ENCODE measurements around the gene AIFM3. TPM values are rescaled to one million over a fixed set of nuclear protein-coding genes. Genes with fewer than 3 reads are reported as not detected.

The AIFM3 gene
- polyA plus RNA-seq, 1 donor from 2014 or later, result 1.1 TPM

GRCh38 chr22:21009638-21010425, 42.8 kb downstream of the AIFM3 start:
- H3K27me3 ChIP-seq (ENCODE audit: insufficient read depth, low read depth, low read length), result no peaks in the 10 kb centered on the region
- H3K36me3 ChIP-seq (ENCODE audit: insufficient read depth, low read length), result peaks cover 3% of the 10 kb centered on the region
- no peak overlapping the region for H2AFZ ChIP-seq (ENCODE audit: low read depth, low read length)
- no peak for TF ChIP-seq SMC3 (conservative IDR thresholded peaks at IDR 0.05; ENCODE audit: poor library complexity)
- no peaks in the 10 kb centered on the region for H3K9me3 ChIP-seq (ENCODE audit: low read length)
- H3K27ac ChIP-seq (ENCODE audit: low read length), result no peak overlapping the region
- H3K79me2 ChIP-seq (replicated peaks; ENCODE audit: insufficient read depth, low read length), result peaks cover 22% of the 10 kb centered on the region
- no peaks in the 10 kb centered on the region for H3K9me2 ChIP-seq (ENCODE audit: insufficient read depth, low read length)
- no peak overlapping the region for H3K9ac ChIP-seq (ENCODE audit: low read length)
- H3F3A ChIP-seq (ENCODE audit: insufficient read depth, low read length, poor library complexity, severe bottlenecking), result peaks cover 3% of the 10 kb centered on the region
- H3K4me3 ChIP-seq (ENCODE audit: low read length), result no peak overlapping the region
- no peaks in the 10 kb centered on the region for H4K20me1 ChIP-seq (ENCODE audit: insufficient read depth)
- H3K4me2 ChIP-seq (ENCODE audit: low read length), result no peak overlapping the region

- H3K4me2 ChIP-seq (ENCODE audit: low read length), result no peak overlapping the region
- H4K20me1 ChIP-seq (ENCODE audit: insufficient read depth), result no peaks in the 10 kb centered on the region
- no peaks in the 10 kb centered on the region for H3K9me3 ChIP-seq (ENCODE audit: low read length)
- peaks cover 22% of the 10 kb centered on the region for H3K79me2 ChIP-seq (replicated peaks; ENCODE audit: insufficient read depth, low read length)
- no peak overlapping the region for H3K9ac ChIP-seq (ENCODE audit: low read length)
- no peak overlapping the region for H2AFZ ChIP-seq (ENCODE audit: low read depth, low read length)
- peaks cover 3% of the 10 kb centered on the region for H3F3A ChIP-seq (ENCODE audit: insufficient read depth, low read length, poor library complexity, severe bottlenecking)
- H3K27me3 ChIP-seq (ENCODE audit: insufficient read depth, low read depth, low read length), result no peaks in the 10 kb centered on the region
- H3K27ac ChIP-seq (ENCODE audit: low read length), result no peak overlapping the region
- TF ChIP-seq SMC3 (conservative IDR thresholded peaks at IDR 0.05; ENCODE audit: poor library complexity) (no peak), CTCF (IDR thresholded peaks at IDR 0.05; ENCODE audit: poor library complexity, severe bottlenecking) (no peak), MXI1 (conservative IDR thresholded peaks at IDR 0.05; ENCODE audit: poor library complexity, severe bottlenecking) (no peak), EP300 (conservative IDR thresholded peaks at IDR 0.05; ENCODE audit: poor library complexity, severe bottlenecking) (no peak), REST (IDR thresholded peaks at IDR 0.05; ENCODE audit: borderline replicate concordance) (no peak), POLR2AphosphoS5 (IDR thresholded peaks at IDR 0.05) (no peak)
- no peak overlapping the region for H3K4me3 ChIP-seq (ENCODE audit: low read length)
- H3K9me2 ChIP-seq (ENCODE audit: insufficient read depth, low read length), result no peaks in the 10 kb centered on the region
- peaks cover 3% of the 10 kb centered on the region for H3K36me3 ChIP-seq (ENCODE audit: insufficient read depth, low read length)
These were observed 43.5 kb downstream of the AIFM3 start for GRCh38 chr22:21010426-21011113.

Data from neural cell (in vitro differentiated cells).